ENCODE measurements around the gene DPF3. TPM values are rescaled to one million over a fixed set of nuclear protein-coding genes. Genes with fewer than 3 reads are reported as not detected.

The DPF3 gene
- polyA plus RNA-seq, 2 of the 4 experiments (the other 2 are of a cell fraction) = 0.05 to 0.09 TPM

GRCh38 chr14:72906316-72906715 lies 12.4 kb upstream of the DPF3 start:
- WGBS (ENCODE audit: missing lambda C conversion rate) = 0% methylated on average over 3 of the region's 3 CpGs
- TF ChIP-seq ESRRA (IDR thresholded peaks at IDR 0.05; ENCODE audit: borderline replicate concordance, low read length) (no peak), TP53 (CRISPR knock-in tag; IDR thresholded peaks at IDR 0.05) (no peak), HDAC2 (IDR thresholded peaks at IDR 0.05) (no peak), SREBF2 (IDR thresholded peaks at IDR 0.05) (no peak), KDM5A (IDR thresholded peaks at IDR 0.05) (no peak), ZNF302 (CRISPR knock-in tag; IDR thresholded peaks at IDR 0.05) (no peak), CEBPB (IDR thresholded peaks at IDR 0.05) (no peak), GATA3 (IDR thresholded peaks at IDR 0.05; ENCODE audit: borderline replicate concordance) (no peak), RNF2 (IDR thresholded peaks at IDR 0.05; ENCODE audit: borderline replicate concordance, low read depth) (no peak), PBX3 (IDR thresholded peaks at IDR 0.05) (no peak), CHD2 (IDR thresholded peaks at IDR 0.05; ENCODE audit: low read length, partially characterized antibody) (no peak), TFCP2L1 (CRISPR knock-in tag; IDR thresholded peaks at IDR 0.05) (no peak), CHD4 (IDR thresholded peaks at IDR 0.05; ENCODE audit: borderline replicate concordance) (no peak), BHLHE40 (IDR thresholded peaks at IDR 0.05; ENCODE audit: low read depth, low read length) (no peak), RCOR1 (IDR thresholded peaks at IDR 0.05; ENCODE audit: low read depth, low read length) (no peak)
- Histone ChIP-seq H3K4me3 (no peak overlapping the region), H3K9me3 (no peaks in the 10 kb centered on the region), H3K27ac (no peak overlapping the region), H3K4me1 (peaks cover 15% of the 10 kb centered on the region; the same call in 1 of the 3 replicates), H3K4me2 (no peak overlapping the region)
- POLR2A ChIA-PET = no interaction called here
- FAIRE-seq (no peak), DNase-seq (ENCODE audit: low read depth in 1 of 2, low spot score in 1 of 2) (no peak), ATAC-seq (no peak)
- CTCF ChIA-PET = interaction anchor here (1.3 to 10.9 kb wide), 12 partner anchors 10 to 418 kb away, joined by 3 to 480 read pairs (median 6); partner anchors contain the start of gene DPF3

GRCh38 chr14:72904840-72905561 lies 11.1 kb upstream of the DPF3 start:
- DNase-seq (ENCODE audit: low read depth in 1 of 2, low spot score in 1 of 2) (peak; percentile 69 to 73), FAIRE-seq (no peak), ATAC-seq (peak; percentile 67 to 86)
- no peak overlapping the region for H3K4me3 ChIP-seq
- H3K27ac ChIP-seq = no peak overlapping the region
- H3K4me1 ChIP-seq = peaks cover 15% of the 10 kb centered on the region; the same call in 1 of the 3 replicates
- no peak for TF ChIP-seq BHLHE40 (IDR thresholded peaks at IDR 0.05; ENCODE audit: low read depth, low read length)
- TF ChIP-seq NR3C1 (IDR thresholded peaks at IDR 0.05) = no peak
- no peak for TF ChIP-seq E2F6 (IDR thresholded peaks at IDR 0.05; ENCODE audit: borderline replicate concordance, low read depth)
- TF ChIP-seq HEYL (CRISPR knock-in tag; IDR thresholded peaks at IDR 0.05) = no peak
- peak; percentile 43 to 79; a peak in 2 of 4 replicates for TF ChIP-seq CEBPB (IDR thresholded peaks at IDR 0.05)
- TF ChIP-seq CBX8 (IDR thresholded peaks at IDR 0.05) = no peak
- peak; percentile 93 for TF ChIP-seq SMC3 (IDR thresholded peaks at IDR 0.05)
- TF ChIP-seq RAD21 (conservative IDR thresholded peaks at IDR 0.05 in 1 of 2, IDR thresholded peaks at IDR 0.05 in 1 of 2) = peak; percentile 95 to 97
- peak; percentile 96 for TF ChIP-seq CTCF (IDR thresholded peaks at IDR 0.05)
- TF ChIP-seq POLR2AphosphoS2 (conservative IDR thresholded peaks at IDR 0.05; ENCODE audit: low read length) = no peak
- no peak for TF ChIP-seq FOSL2 (IDR thresholded peaks at IDR 0.05)
- TF ChIP-seq FOSL2 (CRISPR knock-in tag; IDR thresholded peaks at IDR 0.05) = no peak
- TF ChIP-seq HDAC2 (IDR thresholded peaks at IDR 0.05) = no peak
- no peak for TF ChIP-seq ELK1 (IDR thresholded peaks at IDR 0.05; ENCODE audit: low read depth, low read length)
- no peak for TF ChIP-seq BCL3 (IDR thresholded peaks at IDR 0.05)
- TF ChIP-seq ZNF302 (CRISPR knock-in tag; IDR thresholded peaks at IDR 0.05) = no peak
- peak; percentile 19 for TF ChIP-seq MAFK (IDR thresholded peaks at IDR 0.05; ENCODE audit: partially characterized antibody)
- POLR2A ChIA-PET = interaction anchor here (0.6 to 0.8 kb wide), 3 partner anchors 8 to 20 kb away, joined by 3 to 6 read pairs (median 3); no protein-coding TSS in a partner anchor
- 21% methylated on average over 5 of the region's 5 CpGs for whole genome bisulfite sequencing (ENCODE audit: missing lambda C conversion rate)
- no peaks in the 10 kb centered on the region for H3K9me3 ChIP-seq
- H3K4me2 ChIP-seq = no peak overlapping the region
- CTCF ChIA-PET = interaction anchor here (0.6 to 10.9 kb wide), 61 partner anchors 8 to 1200 kb away, joined by 3 to 480 read pairs (median 4); partner anchors contain the start of gene DPF3

Data from A549 (cell line).